WERI-Rb-1 (cell line): Measurements from ENCODE around the gene ERF.
A peak's percentile ranks its signal among the peaks of the same experiment; 100 is the strongest.

Source experiments
- DNase-seq: peaks from one replicate; pipeline ENCODE4 v3.0.0-alpha.2; 2020
- H3K27ac ChIP-seq: fragments of 250-450 bp; sonication (Bioruptor Pico); 2 replicates; pipeline ENCODE4 v1.5.1; 2020; ENCODE audit warnings: mild to moderate bottlenecking, moderate library complexity
- H3K27me3 ChIP-seq: fragments of 250-450 bp; sonication (Bioruptor Pico); 2 replicates; pipeline ENCODE4 v1.5.1; 2021; ENCODE audit warnings: mild to moderate bottlenecking, low read depth, moderate library complexity; ENCODE audit not compliant: insufficient read depth, severe bottlenecking
- H3K36me3 ChIP-seq: fragments of 250-450 bp; sonication (Bioruptor Pico); 2 replicates; pipeline ENCODE4 v1.5.1; 2020; ENCODE audit warnings: mild to moderate bottlenecking, moderate library complexity
- H3K4me3 ChIP-seq: 2 replicates; pipeline ENCODE4 v1.5.1; 2011; ENCODE audit warnings: low read depth, mild to moderate bottlenecking, control low read depth, low read length
- H3K9me3 ChIP-seq: fragments of 250-450 bp; sonication (Bioruptor Pico); 2 replicates; pipeline ENCODE4 v1.5.1; 2021; ENCODE audit warnings: mild to moderate bottlenecking, moderate library complexity; ENCODE audit not compliant: severe bottlenecking
- TF ChIP-seq, protein P1 (sequence below): IDR thresholded peaks from 2 replicates; pipeline ENCODE4 v1.5.1; 2011; ENCODE audit warnings: low read depth, mild to moderate bottlenecking, control low read depth, inconsistent platforms, low read length

The ERF gene

DNA sequence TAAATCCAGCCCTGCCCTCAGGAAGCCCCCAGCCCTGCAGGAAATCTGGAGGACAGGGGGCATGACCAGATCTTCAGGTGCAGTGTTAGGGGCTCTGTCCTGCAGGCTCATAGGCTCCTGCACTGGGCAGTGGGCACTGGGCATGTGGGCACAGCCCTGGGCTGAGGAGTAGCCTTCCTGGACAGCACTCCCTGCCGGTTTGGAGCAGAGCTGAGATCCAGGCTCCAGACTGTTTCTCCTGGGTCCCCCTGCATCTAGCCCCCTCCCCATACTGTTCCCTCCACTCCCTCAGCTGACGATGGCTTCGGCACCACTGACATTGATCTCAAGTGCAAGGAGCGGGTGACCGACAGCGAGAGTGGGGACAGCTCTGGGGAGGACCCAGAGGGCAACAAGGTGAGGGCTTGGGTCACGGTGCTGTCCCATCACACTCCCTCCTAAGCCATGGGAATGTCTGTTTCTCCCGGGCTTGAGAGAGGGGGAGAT lies 34.7 kb upstream of the ERF start:
- TF ChIP-seq, protein P1, sequence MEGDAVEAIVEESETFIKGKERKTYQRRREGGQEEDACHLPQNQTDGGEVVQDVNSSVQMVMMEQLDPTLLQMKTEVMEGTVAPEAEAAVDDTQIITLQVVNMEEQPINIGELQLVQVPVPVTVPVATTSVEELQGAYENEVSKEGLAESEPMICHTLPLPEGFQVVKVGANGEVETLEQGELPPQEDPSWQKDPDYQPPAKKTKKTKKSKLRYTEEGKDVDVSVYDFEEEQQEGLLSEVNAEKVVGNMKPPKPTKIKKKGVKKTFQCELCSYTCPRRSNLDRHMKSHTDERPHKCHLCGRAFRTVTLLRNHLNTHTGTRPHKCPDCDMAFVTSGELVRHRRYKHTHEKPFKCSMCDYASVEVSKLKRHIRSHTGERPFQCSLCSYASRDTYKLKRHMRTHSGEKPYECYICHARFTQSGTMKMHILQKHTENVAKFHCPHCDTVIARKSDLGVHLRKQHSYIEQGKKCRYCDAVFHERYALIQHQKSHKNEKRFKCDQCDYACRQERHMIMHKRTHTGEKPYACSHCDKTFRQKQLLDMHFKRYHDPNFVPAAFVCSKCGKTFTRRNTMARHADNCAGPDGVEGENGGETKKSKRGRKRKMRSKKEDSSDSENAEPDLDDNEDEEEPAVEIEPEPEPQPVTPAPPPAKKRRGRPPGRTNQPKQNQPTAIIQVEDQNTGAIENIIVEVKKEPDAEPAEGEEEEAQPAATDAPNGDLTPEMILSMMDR = no peak
- DNase-seq = no peak
- no peak overlapping the region for H3K4me3 ChIP-seq
- H3K36me3 ChIP-seq = peaks cover 81% of the 10 kb centered on the region
- H3K27ac ChIP-seq = no peak overlapping the region
- H3K9me3 ChIP-seq = no peaks in the 10 kb centered on the region
- no peaks in the 10 kb centered on the region for H3K27me3 ChIP-seq

DNA sequence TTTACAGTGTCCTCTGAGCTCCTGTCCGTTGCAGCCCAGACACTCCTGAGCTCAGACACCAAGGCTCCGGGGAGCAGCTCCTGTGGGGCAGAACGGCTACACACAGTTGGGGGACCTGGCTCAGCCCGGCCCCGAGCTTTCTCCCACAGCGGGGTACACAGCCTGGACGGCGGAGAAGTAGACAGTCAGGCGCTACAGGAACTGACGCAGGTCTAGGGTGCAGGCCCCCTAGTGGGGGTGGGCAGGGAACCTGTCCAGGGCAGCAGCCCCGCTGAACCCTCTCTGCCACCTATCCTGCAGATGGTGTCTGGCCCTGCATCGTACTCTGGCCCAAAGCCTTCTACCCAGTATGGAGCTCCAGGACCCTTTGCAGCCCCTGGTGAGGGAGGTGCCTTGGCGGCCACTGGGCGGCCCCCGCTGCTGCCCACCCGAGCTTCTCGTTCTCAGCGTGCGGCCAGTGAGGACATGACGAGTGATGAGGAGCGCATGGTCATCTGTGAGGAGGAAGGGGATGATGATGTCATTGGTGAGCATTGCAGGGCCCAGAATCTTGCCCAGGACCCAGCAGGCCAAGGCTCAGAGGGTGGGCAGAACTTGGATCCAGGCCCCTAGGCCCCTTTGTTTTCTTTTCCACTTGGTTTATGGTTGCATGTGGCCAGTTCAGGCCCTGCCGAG lies 34.1 kb upstream of the ERF start:
- H3K36me3 ChIP-seq = peaks cover 75% of the 10 kb centered on the region
- no peaks in the 10 kb centered on the region for H3K9me3 ChIP-seq
- DNase-seq = no peak
- H3K27me3 ChIP-seq = no peaks in the 10 kb centered on the region
- TF ChIP-seq, protein P1 = 0 out of 2 replicates have a peak, but pooled peaks have one; percentile 12
- H3K4me3 ChIP-seq = no peak overlapping the region
- no peak overlapping the region for H3K27ac ChIP-seq

DNA sequence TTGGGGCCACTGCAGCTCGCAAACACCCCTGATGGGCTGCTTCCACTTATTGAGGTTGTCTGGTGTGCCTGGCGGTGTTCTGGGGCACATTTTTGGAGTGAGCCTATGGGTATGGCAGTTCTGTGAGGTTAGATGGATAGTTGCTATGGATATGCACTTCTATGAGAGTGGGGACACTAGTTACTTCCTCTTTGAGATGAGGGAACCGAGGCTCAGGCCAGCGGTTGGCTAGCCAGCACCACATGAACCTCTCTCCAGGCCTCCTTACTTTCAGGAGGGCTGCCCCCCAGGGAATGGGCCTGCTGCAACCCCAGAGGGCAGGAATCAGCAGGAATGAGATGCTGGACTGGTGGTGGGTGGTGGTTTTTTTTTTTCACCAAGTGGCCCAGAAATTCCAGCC lies 33.5 kb upstream of the ERF start:
- Histone ChIP-seq H3K4me3 (no peak overlapping the region), H3K27me3 (no peaks in the 10 kb centered on the region), H3K9me3 (no peaks in the 10 kb centered on the region), H3K27ac (no peak overlapping the region), H3K36me3 (peaks cover 69% of the 10 kb centered on the region)
- TF ChIP-seq, protein P1 = no peak
- no peak for DNase-seq

DNA sequence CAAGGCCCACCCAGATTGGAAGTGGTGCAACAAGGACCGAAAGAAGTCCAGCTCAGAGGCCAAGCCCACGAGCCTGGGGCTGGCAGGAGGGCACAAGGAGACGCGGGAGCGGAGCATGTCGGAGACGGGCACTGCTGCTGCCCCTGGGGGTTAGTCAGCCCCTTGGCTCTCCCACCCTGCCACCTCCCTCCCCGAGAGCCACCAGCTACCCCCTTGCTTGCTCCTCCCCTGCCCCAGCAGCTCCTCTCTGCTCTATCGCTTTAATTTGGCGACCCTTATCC lies 32.8 kb upstream of the ERF start:
- no peaks in the 10 kb centered on the region for H3K27me3 ChIP-seq
- H3K4me3 ChIP-seq = no peak overlapping the region
- no peaks in the 10 kb centered on the region for H3K9me3 ChIP-seq
- no peak overlapping the region for H3K27ac ChIP-seq
- TF ChIP-seq, protein P1 = no peak
- peaks cover 63% of the 10 kb centered on the region for H3K36me3 ChIP-seq
- DNase-seq = no peak

DNA sequence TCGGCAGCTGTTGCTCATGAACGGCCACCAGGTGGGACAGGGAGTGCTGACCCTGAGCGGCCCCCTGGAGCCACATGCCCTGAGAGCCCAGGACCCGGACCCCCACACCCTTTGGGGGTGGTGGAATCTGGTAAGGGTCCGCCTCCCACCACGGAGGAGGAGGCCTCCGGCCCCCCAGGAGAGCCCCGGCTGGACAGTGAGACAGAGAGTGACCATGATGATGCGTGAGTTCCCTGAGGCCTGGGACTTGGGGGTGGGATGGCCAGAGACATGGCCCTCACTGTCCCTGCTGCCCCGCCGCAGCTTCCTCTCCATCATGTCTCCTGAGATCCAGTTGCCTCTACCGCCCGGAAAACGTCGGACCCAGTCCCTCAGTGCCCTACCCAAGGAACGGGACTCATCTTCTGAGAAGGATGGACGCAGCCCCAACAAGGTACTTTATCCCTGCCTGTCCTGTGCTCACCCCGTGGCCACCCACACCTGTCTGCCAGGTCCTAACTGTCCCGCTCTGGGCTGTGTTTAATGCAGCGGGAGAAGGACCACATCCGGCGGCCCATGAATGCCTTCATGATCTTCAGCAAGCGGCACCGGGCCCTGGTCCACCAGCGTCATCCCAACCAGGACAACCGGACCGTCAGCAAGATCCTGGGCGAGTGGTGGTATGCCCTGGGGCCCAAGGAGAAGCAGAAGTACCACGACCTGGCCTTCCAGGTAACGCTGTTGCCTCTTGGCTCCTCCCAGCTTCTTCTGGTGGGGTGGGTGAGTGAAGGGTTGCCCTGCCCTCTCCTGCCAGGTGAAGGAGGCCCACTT lies 32.3 kb upstream of the ERF start:
- DNase-seq = no peak
- Histone ChIP-seq H3K27me3 (no peaks in the 10 kb centered on the region), H3K9me3 (no peaks in the 10 kb centered on the region), H3K27ac (no peak overlapping the region), H3K36me3 (peaks cover 57% of the 10 kb centered on the region), H3K4me3 (no peak overlapping the region)
- TF ChIP-seq, protein P1 = no peak
